ENCODE measurements around the gene FUOM.

GRCh38 chr10:133388973-133389818 is 31.4 kb upstream of the FUOM start:
- no peak for TF ChIP-seq CTCF (IDR thresholded peaks at IDR 0.05)
- TF ChIP-seq POLR2A (IDR thresholded peaks at IDR 0.05) = no peak
